H1 (cell line): Measurements from ENCODE around the gene MYL11. TPM values are rescaled to one million over a fixed set of nuclear protein-coding genes. Genes with fewer than 3 reads are reported as not detected.

Experiments
- CTCF ChIA-PET: fragments of 300-600 bp; sonication (Branson Sonifier 250); formaldehyde crosslinking; loops from one replicate; lab custom pipeline; 2021; ENCODE audit not compliant: partially characterized antibody; lab: Charles Lee
- POLR2A ChIA-PET: fragments of 300-600 bp; sonication (Branson Sonifier 250); formaldehyde crosslinking; loops from one replicate; lab custom pipeline; 2021; ENCODE audit warnings: inconsistent platforms; ENCODE audit not compliant: partially characterized antibody; lab: Charles Lee
- DNase-seq, 2 experiments: peaks; one replicate each; pipeline versions ENCODE4 v3.0.0 to v3.0.0-alpha.2; 2010 to 2022; ENCODE audit warnings: low spot score in 2 of 2, low read depth in 1 of 2, mixed read lengths in 1 of 2
- FAIRE-seq: peaks from 2 replicates; lab custom pipeline; 2011; peaks lifted over from hg19 to GRCh38; lab: Jason Lieb, UNC
- H2AFZ ChIP-seq: 2 replicates; pipeline ENCODE4 v1.8.1; 2012; ENCODE audit warnings: low read length, inconsistent platforms
- H2AK5ac ChIP-seq: 2 replicates; pipeline ENCODE4 v1.6.1; 2013; ENCODE audit warnings: low read depth, low read length
- H2BK120ac ChIP-seq: replicated peaks from 2 replicates; pipeline ENCODE3; 2013; ENCODE audit warnings: low read depth, low read length, inconsistent platforms
- H2BK12ac ChIP-seq: 2 replicates; pipeline ENCODE4 v1.6.1; 2013; ENCODE audit warnings: low read depth, low read length
- H2BK15ac ChIP-seq: 2 replicates; pipeline ENCODE4 v1.6.1; 2013; ENCODE audit warnings: low read length
- H2BK20ac ChIP-seq: 2 replicates; pipeline ENCODE4 v1.6.1; 2013; ENCODE audit warnings: low read length
- H2BK5ac ChIP-seq: 2 replicates; pipeline ENCODE4 v1.6.1; 2013; ENCODE audit warnings: low read depth, low read length
- H3K14ac ChIP-seq: 2 replicates; pipeline ENCODE4 v1.6.1; 2013; ENCODE audit warnings: inconsistent platforms; ENCODE audit not compliant: insufficient read length
- H3K18ac ChIP-seq: 2 replicates; pipeline ENCODE4 v1.6.1; 2013; ENCODE audit warnings: low read length; ENCODE audit errors: extremely low read depth
- H3K23ac ChIP-seq: 2 replicates; pipeline ENCODE4 v1.6.1; 2013; ENCODE audit warnings: inconsistent platforms; ENCODE audit not compliant: insufficient read length
- H3K23me2 ChIP-seq: 2 replicates; pipeline ENCODE4 v1.6.1; 2013; ENCODE audit warnings: low read depth, low read length
- H3K27ac ChIP-seq: 2 replicates; pipeline ENCODE4 v1.6.1; 2011; ENCODE audit warnings: low read depth, low read length, inconsistent platforms
- H3K27me3 ChIP-seq, 4 experiments: replicated peaks in 1 of 4; 1 replicate in 1 of 4; 2 replicates in 3 of 4; pipeline versions ENCODE4 v1.6.1 to v1.8.1; 2011 to 2013; ENCODE audit warnings: low read length in 3 of 4, mild to moderate bottlenecking in 3 of 4, inconsistent platforms in 2 of 4, mixed read lengths in 2 of 4, moderate library complexity in 1 of 4; ENCODE audit not compliant: control insufficient read depth in 3 of 4, insufficient read depth in 3 of 4; ENCODE audit errors: extremely low read depth in 1 of 4
- H3K36me3 ChIP-seq, 4 experiments: 2 replicates each; pipeline versions ENCODE4 v1.6.1 to v1.8.1; 2011 to 2013; ENCODE audit warnings: mild to moderate bottlenecking in 4 of 4, low read length in 3 of 4, moderate library complexity in 2 of 4, control low read depth in 1 of 4, inconsistent platforms in 1 of 4; ENCODE audit not compliant: insufficient read depth in 4 of 4, control insufficient read depth in 2 of 4
- H3K4ac ChIP-seq: replicated peaks from 2 replicates; pipeline ENCODE3; 2013; ENCODE audit warnings: low read length, low read depth, mixed read lengths, inconsistent platforms; ENCODE audit not compliant: insufficient read length
- H3K4me1 ChIP-seq, 4 experiments: replicated peaks in 1 of 4; 1 replicate in 1 of 4; 2 replicates in 3 of 4; pipeline versions ENCODE4 v1.6.1 to v1.8.1; 2011 to 2013; ENCODE audit warnings: low read length in 3 of 4, inconsistent platforms in 2 of 4, mixed read lengths in 1 of 4; ENCODE audit not compliant: insufficient read depth in 4 of 4, control insufficient read depth in 3 of 4
- H3K4me2 ChIP-seq, 2 experiments: 2 replicates each; pipeline versions ENCODE4 v1.6.1 to v1.8.1; 2011 to 2013; ENCODE audit warnings: low read depth in 2 of 2, low read length in 2 of 2, control low read depth in 1 of 2, inconsistent platforms in 1 of 2, mild to moderate bottlenecking in 1 of 2; ENCODE audit not compliant: insufficient read depth in 1 of 2
- H3K4me3 ChIP-seq, 4 experiments: fragments of 200-600, 300-600 bp in 1 of 4; sonication (generic), shearing (Covaris generic), sonication (Bioruptor Twin) in 1 of 4; 2 replicates each; pipeline versions ENCODE4 v1.5.1 to v1.8.1; 2011 to 2016; ENCODE audit warnings: low read length in 4 of 4, low read depth in 3 of 4, control low read depth in 2 of 4, inconsistent platforms in 2 of 4, mild to moderate bottlenecking in 2 of 4, mixed read lengths in 1 of 4, moderate library complexity in 1 of 4; ENCODE audit not compliant: insufficient read depth in 2 of 4; ENCODE audit errors: extremely low read depth in 1 of 4
- H3K56ac ChIP-seq: replicated peaks from 2 replicates; pipeline ENCODE3; 2013; ENCODE audit warnings: low read depth, mild to moderate bottlenecking, mixed read lengths, low read length, inconsistent platforms; ENCODE audit not compliant: insufficient read length
- H3K79me1 ChIP-seq: 2 replicates; pipeline ENCODE4 v1.6.1; 2013; ENCODE audit warnings: low read depth, low read length, control low read depth
- H3K79me2 ChIP-seq, 2 experiments: 2 replicates each; pipeline versions ENCODE4 v1.6.1 to v1.8.1; 2012 to 2013; ENCODE audit warnings: low read length in 2 of 2, mild to moderate bottlenecking in 2 of 2, inconsistent platforms in 1 of 2; ENCODE audit not compliant: insufficient read depth in 2 of 2, control insufficient read depth in 1 of 2
- H3K9ac ChIP-seq, 4 experiments: replicated peaks in 1 of 4; 1 replicate in 1 of 4; 2 replicates in 3 of 4; pipeline versions ENCODE4 v1.6.1 to v1.8.1; 2011 to 2013; ENCODE audit warnings: low read depth in 3 of 4, low read length in 3 of 4, control low read depth in 2 of 4, mild to moderate bottlenecking in 2 of 4, moderate library complexity in 2 of 4, inconsistent platforms in 1 of 4; ENCODE audit errors: extremely low read depth in 1 of 4
- H3K9me3 ChIP-seq, 2 experiments: 2 replicates each; pipeline versions ENCODE4 v1.6.1 to v1.8.1; 2012 to 2013; ENCODE audit warnings: mild to moderate bottlenecking in 2 of 2, moderate library complexity in 2 of 2, control low read depth in 1 of 2, inconsistent platforms in 1 of 2, low read depth in 1 of 2, low read length in 1 of 2, mixed read lengths in 1 of 2; ENCODE audit not compliant: insufficient read depth in 2 of 2
- H4K20me1 ChIP-seq, 2 experiments: replicated peaks in 1 of 2; 2 replicates each; pipeline versions ENCODE3 to v1.8.1; 2011 to 2013; ENCODE audit warnings: inconsistent platforms in 2 of 2, low read length in 2 of 2, mild to moderate bottlenecking in 1 of 2; ENCODE audit not compliant: insufficient read depth in 2 of 2, control insufficient read depth in 1 of 2
- H4K5ac ChIP-seq: 2 replicates; pipeline ENCODE4 v1.6.1; 2013; ENCODE audit warnings: low read length, low read depth, mixed read lengths, inconsistent platforms; ENCODE audit not compliant: insufficient read length
- H4K8ac ChIP-seq: 2 replicates; pipeline ENCODE4 v1.8.0; 2013; ENCODE audit warnings: mild to moderate bottlenecking, moderate library complexity, low read length, inconsistent platforms; ENCODE audit not compliant: insufficient read depth; ENCODE audit errors: extremely low read depth
- H4K91ac ChIP-seq: replicated peaks from 2 replicates; pipeline ENCODE3; 2013; ENCODE audit warnings: low read length, mixed read lengths, inconsistent platforms; ENCODE audit not compliant: insufficient read length
- BACH1 ChIP-seq: IDR thresholded peaks from 2 replicates; pipeline ENCODE4 v1.6.1; 2012; ENCODE audit warnings: low read length, improper control_type of control experiment
- BRCA1 ChIP-seq: IDR thresholded peaks from 2 replicates; pipeline ENCODE4 v1.6.1; 2012; ENCODE audit warnings: low read depth, low read length, improper control_type of control experiment
- CBX8 ChIP-seq: fragments of 300-800, 300-1000 bp; sonication (generic); IDR thresholded peaks from 2 replicates; pipeline ENCODE4 v1.7.1; 2016; ENCODE audit warnings: low read depth, low read length, borderline replicate concordance
- EZH2 ChIP-seq: fragments of 200-600 bp; sonication (generic); IDR thresholded peaks from 2 replicates; pipeline ENCODE4 v1.7.1; 2012; ENCODE audit warnings: low read depth, mild to moderate bottlenecking, moderate library complexity, low read length, inconsistent platforms; ENCODE audit not compliant: severe bottlenecking
- GABPA ChIP-seq: IDR thresholded peaks from 2 replicates; pipeline ENCODE4 v1.6.1; 2011; ENCODE audit warnings: mild to moderate bottlenecking, low read length, moderate library complexity, borderline replicate concordance; ENCODE audit not compliant: insufficient read depth
- KDM5A ChIP-seq: fragments of 200-600 bp; IDR thresholded peaks from 2 replicates; pipeline ENCODE4 v1.7.1; 2012; ENCODE audit warnings: mild to moderate bottlenecking, low read length, inconsistent platforms, mixed read lengths
- WGBS, 2 experiments: shearing (Covaris generic) in 1 of 2; methylation state at CpG; one replicate each; pipeline versions ENCODE4 v1.1.6 to v1.1.7; 2013 to 2015; ENCODE audit warnings: low lambda C conversion rate in 2 of 2, mixed read lengths in 2 of 2, inconsistent platforms in 1 of 2, low coverage in 1 of 2, missing lambda C conversion rate in 1 of 2; ENCODE audit not compliant: insufficient replicate concordance in 2 of 2, insufficient coverage in 1 of 2, insufficient read length in 1 of 2; ENCODE audit errors: extremely low coverage in 1 of 2, missing lambda C conversion rate in 1 of 2; 5-methylcytosine and 5-hydroxymethylcytosine counted together
- polyA plus RNA-seq, 7 experiments: library from polyadenylated mRNA; depleted of rRNA in 3 of 7; stranded (reverse) in 5 of 7; unstranded in 2 of 7; fragments of >200 nt in 5 of 7; fragments of 200-250 nt in 2 of 7; gene quantifications; 1 replicate in 5 of 7; 2 replicates in 1 of 7; 4 replicates in 1 of 7; pipeline versions ENCODE4 v1.2.1 to v1.2.3, GENCODE V29; 2011 to 2013; ENCODE audit warnings: missing spikeins in 2 of 7, mixed read lengths in 2 of 7
- total RNA-seq: library from RNA; stranded (reverse); fragmentation: NEBNext Ultra II Directional; extraction: Animal tissue kit (Norgen Biotek cat#: 25700); gene quantifications from 2 replicates; pipeline ENCODE4 v1.2.1, GENCODE V29; 2021

MYL11 gene
- total and polyA plus RNA-seq, 2 of the 8 experiments (the other 6 are each of a cell fraction or from before 2014, with no cell fraction given): 1.2 to 1.4 TPM

GRCh38 chr16:30353438-30354129 is 21.0 kb upstream of the MYL11 start:
- Histone ChIP-seq H3K4me2 (peak overlapping the region; percentile 61 to 88; a peak in 3 of 4 replicates), H3K27me3 (no peaks in the 10 kb centered on the region), H3K4me3 (peak overlapping the region in 3 of 4 experiments; percentile 51 to 93 (median 88); a peak in 5 of 8 replicates), H3K23ac (no peak overlapping the region), H3K79me1 (no peaks in the 10 kb centered on the region; the same call in 1 of the 2 replicates), H2BK5ac (no peak overlapping the region), H2BK120ac (no peak overlapping the region), H3K56ac (no peak overlapping the region), H2BK20ac (no peak overlapping the region), H4K5ac (no peak overlapping the region), H4K20me1 (peaks cover 3 to 4% of the 10 kb centered on the region in 2 experiments), H3K4ac (no peak overlapping the region), H3K4me1 (peaks cover 0 to 12% (median 6%) of the 10 kb centered on the region in 4 experiments; a peak in 5 of 7 replicates), H3K23me2 (peaks cover 11% of the 10 kb centered on the region), H4K91ac (no peak overlapping the region), H3K18ac (no peak overlapping the region), H2BK12ac (no peak overlapping the region), H3K79me2 (peaks cover 0 to 14% of the 10 kb centered on the region in 2 experiments; a peak in 2 of 4 replicates), H2BK15ac (no peak overlapping the region), H3K27ac (no peak overlapping the region), H2AFZ (no peak overlapping the region), H3K36me3 (peaks cover 14 to 37% (median 31%) of the 10 kb centered on the region in 4 experiments), H3K14ac (no peak overlapping the region), H3K9ac (peak overlapping the region in 1 of 4 experiments; percentile 91; a peak in 1 of 7 replicates), H3K9me3 (no peaks in the 10 kb centered on the region), H2AK5ac (no peak overlapping the region), H4K8ac (no peak overlapping the region)
- no peak for TF ChIP-seq CBX8
- TF ChIP-seq GABPA: no peak
- no peak for TF ChIP-seq EZH2
- no peak for TF ChIP-seq KDM5A
- TF ChIP-seq BRCA1: no peak
- no peak for TF ChIP-seq BACH1
- FAIRE-seq (no peak), DNase-seq (no peak)
- POLR2A ChIA-PET: interaction anchor here (1.1 to 7.9 kb wide), 14 partner anchors 9 to 181 kb away, joined by 3 to 79 read pairs (median 6); partner anchors contain the start of genes TBC1D10B, ZNF48 and ZNF747
- 91% methylated on average over 21 of the region's 23 CpGs; no CpG with 5 or more reads in 1 of the 2 experiments for WGBS, 2 experiments
- CTCF ChIA-PET: interaction anchor here (0.8 to 3.5 kb wide), 7 partner anchors 11 to 67 kb away, joined by 3 to 20 read pairs (median 3); no protein-coding TSS in a partner anchor
